ENCODE data around the gene DEFB115.
"Not testable (repeated sequence)": the region's sequence is repeated elsewhere in the genome, so short reads cannot be mapped to it uniquely, and the experiment has no call there.

The DEFB115 gene

GRCh38 chr20:31260326-31260932 is 3.0 kb downstream of the DEFB115 start:
- DNase-seq (ENCODE audit: low spot score) (no peak), ATAC-seq (ENCODE audit: low read depth) (peak; percentile 66; the same call in 2 of the 3 replicates)
- TF ChIP-seq CTCF (IDR thresholded peaks at IDR 0.05; ENCODE audit: poor library complexity, severe bottlenecking) = peak; percentile 93
- no peaks in the 10 kb centered on the region for H3K27me3 ChIP-seq (ENCODE audit: insufficient read depth, poor library complexity, severe bottlenecking)
- H3K4me3 ChIP-seq (ENCODE audit: severe bottlenecking) = no peak overlapping the region
- H3K27ac ChIP-seq (ENCODE audit: poor library complexity, severe bottlenecking) = no peak overlapping the region
- no peaks in the 10 kb centered on the region for H3K9me3 ChIP-seq (ENCODE audit: severe bottlenecking)
- H3K4me1 ChIP-seq (ENCODE audit: insufficient read depth, poor library complexity, severe bottlenecking) = no peaks in the 10 kb centered on the region
- H3K36me3 ChIP-seq (ENCODE audit: low read depth) = no peaks in the 10 kb centered on the region

- H3K9me3 ChIP-seq (ENCODE audit: severe bottlenecking) = peaks cover 2% of the 10 kb centered on the region
- H3K4me1 ChIP-seq (ENCODE audit: insufficient read depth, poor library complexity, severe bottlenecking) = no peaks in the 10 kb centered on the region
- no peak for DNase-seq (ENCODE audit: low spot score)
- no peaks in the 10 kb centered on the region for H3K36me3 ChIP-seq (ENCODE audit: low read depth)
- no peak for ATAC-seq (ENCODE audit: low read depth)
- H3K27me3 ChIP-seq (ENCODE audit: insufficient read depth, poor library complexity, severe bottlenecking) = no peaks in the 10 kb centered on the region
- TF ChIP-seq CTCF (IDR thresholded peaks at IDR 0.05; ENCODE audit: poor library complexity, severe bottlenecking) = no peak
- no peak overlapping the region for H3K4me3 ChIP-seq (ENCODE audit: severe bottlenecking)
- H3K27ac ChIP-seq (ENCODE audit: poor library complexity, severe bottlenecking) = no peak overlapping the region
Observed at GRCh38 chr20:31274441-31274840, 17.0 kb downstream of the DEFB115 start.

- Histone ChIP-seq H3K27me3 (ENCODE audit: insufficient read depth, poor library complexity, severe bottlenecking) (no peaks in the 10 kb centered on the region), H3K27ac (ENCODE audit: poor library complexity, severe bottlenecking) (no peak overlapping the region), H3K9me3 (ENCODE audit: severe bottlenecking) (no peaks in the 10 kb centered on the region), H3K4me3 (ENCODE audit: severe bottlenecking) (no peak overlapping the region), H3K36me3 (ENCODE audit: low read depth) (no peaks in the 10 kb centered on the region), H3K4me1 (ENCODE audit: insufficient read depth, poor library complexity, severe bottlenecking) (no peaks in the 10 kb centered on the region)
- DNase-seq (ENCODE audit: low spot score) (no peak), ATAC-seq (ENCODE audit: low read depth) (peak; percentile 35; the same call in 2 of the 3 replicates)
- no peak for TF ChIP-seq CTCF (IDR thresholded peaks at IDR 0.05; ENCODE audit: poor library complexity, severe bottlenecking)
Observed at GRCh38 chr20:31278178-31278577, 20.7 kb downstream of the DEFB115 start.

- H3K27ac ChIP-seq (ENCODE audit: poor library complexity, severe bottlenecking); H3K4me1 ChIP-seq (ENCODE audit: insufficient read depth, poor library complexity, severe bottlenecking); H3K4me3 ChIP-seq (ENCODE audit: severe bottlenecking); ATAC-seq (ENCODE audit: low read depth); H3K9me3 ChIP-seq (ENCODE audit: severe bottlenecking); H3K27me3 ChIP-seq (ENCODE audit: insufficient read depth, poor library complexity, severe bottlenecking); DNase-seq (ENCODE audit: low spot score); H3K36me3 ChIP-seq (ENCODE audit: low read depth): not testable (repeated sequence)
Observed at GRCh38 chr20:31284964-31285363, 27.5 kb downstream of the DEFB115 start.

- H3K9me3 ChIP-seq (ENCODE audit: severe bottlenecking) = no peaks in the 10 kb centered on the region
- H3K36me3 ChIP-seq (ENCODE audit: low read depth) = no peaks in the 10 kb centered on the region
- no peak for TF ChIP-seq CTCF (IDR thresholded peaks at IDR 0.05; ENCODE audit: poor library complexity, severe bottlenecking)
- H3K4me1 ChIP-seq (ENCODE audit: insufficient read depth, poor library complexity, severe bottlenecking) = no peaks in the 10 kb centered on the region
- no peak within 1 kb of the TSS for H3K4me3 ChIP-seq (ENCODE audit: severe bottlenecking)
- ATAC-seq (ENCODE audit: low read depth) = no peak; the same call in 2 of the 3 replicates
- peaks cover 5% of the 10 kb centered on the region for H3K27me3 ChIP-seq (ENCODE audit: insufficient read depth, poor library complexity, severe bottlenecking)
- H3K27ac ChIP-seq (ENCODE audit: poor library complexity, severe bottlenecking) = no peak within 1 kb of the TSS
- no peak for DNase-seq (ENCODE audit: low spot score)
Observed at GRCh38 chr20:31308535-31309162, 51.2 kb downstream of the DEFB115 start, which contains the start of gene DEFB116. Gene DEFB116 (minus strand): TSS chr20:31308585. CDS start chr20:31308585, 0 bp downstream.

All from RWPE2 (cell line).